NCI-H2029 (cell line): ENCODE measurements around the gene LANCL2.

Experiments used
- DNase-seq: peaks from one replicate; lab custom pipeline; 2025; lab: John Stamatoyannopoulos, UW

LANCL2 gene

DNA sequence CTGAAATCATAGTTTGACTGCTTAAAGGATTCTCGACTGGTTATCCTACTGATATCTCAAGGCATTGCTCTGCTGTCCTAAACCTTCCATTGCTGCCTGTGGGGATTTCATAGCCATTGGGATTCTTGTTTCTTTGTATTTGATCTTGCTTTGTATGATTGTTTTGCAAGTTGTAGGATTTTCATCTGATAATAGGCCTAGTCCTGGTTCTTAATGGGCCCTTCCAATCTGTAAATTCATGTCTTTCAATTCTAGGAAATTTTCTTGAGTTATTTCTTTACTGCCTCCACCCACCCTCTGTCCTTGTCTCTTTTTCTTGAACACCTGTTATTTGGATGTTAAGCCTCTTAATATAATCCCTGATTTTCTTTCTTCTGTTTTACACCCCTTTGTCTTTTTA lies 72.2 kb downstream of the LANCL2 start:
- no peak for DNase-seq

DNA sequence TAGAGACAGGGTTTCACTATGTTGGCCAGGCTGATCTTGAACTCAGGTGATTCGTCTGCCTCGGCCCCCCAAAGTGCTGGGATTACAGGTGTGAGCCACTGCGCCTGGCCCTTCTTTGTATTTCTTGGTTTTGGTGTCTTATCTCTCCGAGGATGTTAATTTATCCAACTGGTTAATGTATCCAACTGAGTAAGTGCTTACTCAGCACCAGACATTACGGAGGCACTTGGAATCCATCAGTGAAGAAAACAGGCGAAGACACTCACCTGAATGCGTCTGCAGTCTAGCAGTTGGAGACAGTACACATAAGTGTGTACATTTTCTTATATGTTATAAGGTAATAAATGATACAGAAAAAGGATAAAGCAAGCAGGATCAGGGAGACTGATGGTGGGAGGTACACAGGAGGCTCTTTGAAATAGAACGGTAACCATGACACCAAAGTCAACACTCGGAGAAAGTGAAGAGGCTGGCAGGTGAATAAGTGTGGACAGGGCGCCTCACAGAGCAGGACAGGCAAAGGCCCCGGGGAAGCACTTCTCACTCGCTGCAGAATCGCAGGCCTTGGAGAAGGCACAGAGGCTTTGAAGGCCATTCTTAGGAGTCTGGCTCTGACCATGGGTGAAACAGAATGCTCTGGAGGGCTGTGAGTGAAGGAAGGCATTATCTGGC lies 73.1 kb downstream of the LANCL2 start:
- DNase-seq = peak; percentile 88

- peak; percentile 93 for DNase-seq
Observed at GRCh38 chr7:55438757-55439525, 73.8 kb downstream of the LANCL2 start.

- peak; percentile 71 for DNase-seq
Observed at GRCh38 chr7:55439627-55440026, 74.5 kb downstream of the LANCL2 start.

GRCh38 chr7:55440040-55440690 lies 75.0 kb downstream of the LANCL2 start:
- no peak for DNase-seq

- no peak for DNase-seq
Observed at GRCh38 chr7:55441002-55441401, 75.9 kb downstream of the LANCL2 start.

DNA sequence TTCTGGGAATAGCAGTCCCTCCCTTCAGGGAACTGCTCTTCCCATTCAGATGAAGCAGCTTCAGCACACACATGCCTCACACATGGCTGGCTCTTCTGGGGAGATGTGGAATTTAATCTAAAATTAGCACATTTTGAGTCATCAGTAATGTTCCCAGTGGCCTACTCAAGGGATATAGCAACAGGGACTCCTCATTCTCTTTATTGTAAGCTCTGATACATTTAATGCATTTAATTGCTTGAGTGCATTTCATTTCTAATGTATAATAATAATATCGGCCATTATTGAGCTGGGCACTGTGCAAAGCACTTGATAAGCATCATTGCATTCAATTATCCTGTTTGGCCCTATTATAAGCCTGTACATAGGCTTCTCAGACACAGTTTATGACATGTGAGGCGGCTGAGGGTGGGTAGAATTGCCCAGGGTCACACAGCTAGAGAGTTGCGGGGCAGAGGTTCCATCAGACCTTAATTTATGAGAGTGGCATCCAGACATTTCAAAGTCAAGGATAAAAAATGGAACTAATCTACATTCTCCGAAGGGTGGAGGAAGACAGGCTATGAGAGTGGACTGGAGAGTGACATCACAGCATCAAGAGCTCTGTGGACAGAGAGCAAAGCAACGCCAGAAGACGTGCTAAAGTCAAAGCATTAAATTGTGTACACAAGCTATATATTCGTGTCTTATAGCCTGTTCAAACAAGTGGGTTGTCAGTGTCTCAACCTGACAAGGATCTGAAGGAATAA lies 76.8 kb downstream of the LANCL2 start:
- DNase-seq = no peak

DNA sequence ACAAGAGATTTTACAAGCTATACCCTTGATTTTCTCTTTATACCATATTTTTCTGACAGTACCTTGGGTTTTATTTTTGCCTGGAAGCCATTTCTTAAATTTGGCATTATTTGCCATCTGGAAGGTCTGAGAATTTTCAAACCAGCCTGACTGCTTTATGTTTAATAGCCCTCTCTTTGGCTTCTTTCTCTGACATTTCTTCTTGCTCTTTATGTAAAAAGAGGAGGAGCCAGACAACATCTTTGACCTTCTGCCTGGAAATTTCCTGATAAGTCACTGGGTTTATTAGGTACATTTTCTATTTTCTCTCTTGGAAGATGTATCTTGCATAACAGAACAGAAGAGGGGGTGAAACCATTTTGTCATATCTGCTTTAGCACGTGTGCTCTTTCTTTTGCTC lies 79.6 kb downstream of the LANCL2 start:
- no peak for DNase-seq

DNA sequence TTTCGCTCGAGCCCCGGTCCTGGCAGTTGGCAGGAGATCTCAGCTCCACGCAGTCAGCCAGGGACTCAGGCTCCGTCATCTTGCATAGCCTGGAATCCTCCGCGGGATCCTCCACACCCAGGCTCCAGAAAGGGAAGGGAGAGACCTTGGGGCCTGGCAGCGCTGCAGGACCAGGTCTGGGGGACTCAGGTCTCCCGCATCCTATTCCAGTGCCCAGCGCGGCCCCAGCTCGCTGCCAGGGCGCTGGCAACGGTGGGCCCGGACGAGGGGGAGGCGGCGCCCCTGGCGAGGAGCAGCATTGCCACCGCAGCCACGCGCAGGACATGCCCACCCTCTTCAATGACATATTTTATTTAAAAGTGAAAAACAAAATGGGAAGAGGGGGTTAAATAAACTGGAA lies 83.4 kb downstream of the LANCL2 start:
- no peak for DNase-seq

DNA sequence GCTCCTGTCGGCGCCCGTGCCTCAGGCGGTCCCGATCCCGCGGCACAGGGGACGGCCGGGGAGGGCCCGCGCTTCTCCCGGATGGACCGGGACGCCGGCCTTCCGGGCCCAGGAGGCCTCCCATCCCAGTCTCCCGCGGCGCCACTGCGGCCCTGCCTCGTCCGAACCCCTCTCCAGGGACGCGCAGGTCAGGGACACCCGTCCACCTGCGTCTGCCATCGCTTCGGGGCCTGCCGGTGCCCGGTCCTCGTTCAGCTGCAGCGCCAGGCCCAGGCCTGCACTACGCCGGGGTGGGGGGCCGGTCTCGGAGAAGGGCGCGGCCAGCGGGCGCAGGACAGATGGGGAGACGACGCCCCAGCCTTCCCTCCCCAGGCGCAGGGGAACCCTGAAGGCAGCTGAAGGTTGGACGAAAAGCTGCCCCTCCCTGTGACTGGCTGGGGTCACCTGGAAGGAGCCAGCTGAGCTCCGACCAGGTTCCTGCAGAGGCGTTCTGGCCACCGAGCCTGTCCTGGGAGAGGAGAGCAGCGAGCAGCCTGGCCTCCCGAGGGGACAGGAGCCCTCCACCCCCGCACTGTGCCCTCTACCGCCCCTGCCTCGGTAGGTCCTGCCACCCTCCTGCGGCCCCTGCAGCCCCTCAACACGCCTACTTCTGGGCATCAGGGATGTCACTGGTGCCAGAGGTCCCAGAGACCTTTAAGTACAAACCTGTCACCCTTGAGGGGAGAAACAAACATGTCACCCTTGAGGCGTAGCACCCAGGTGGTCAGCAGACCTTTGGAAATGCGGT lies 84.3 kb downstream of the LANCL2 start:
- DNase-seq = no peak

DNA sequence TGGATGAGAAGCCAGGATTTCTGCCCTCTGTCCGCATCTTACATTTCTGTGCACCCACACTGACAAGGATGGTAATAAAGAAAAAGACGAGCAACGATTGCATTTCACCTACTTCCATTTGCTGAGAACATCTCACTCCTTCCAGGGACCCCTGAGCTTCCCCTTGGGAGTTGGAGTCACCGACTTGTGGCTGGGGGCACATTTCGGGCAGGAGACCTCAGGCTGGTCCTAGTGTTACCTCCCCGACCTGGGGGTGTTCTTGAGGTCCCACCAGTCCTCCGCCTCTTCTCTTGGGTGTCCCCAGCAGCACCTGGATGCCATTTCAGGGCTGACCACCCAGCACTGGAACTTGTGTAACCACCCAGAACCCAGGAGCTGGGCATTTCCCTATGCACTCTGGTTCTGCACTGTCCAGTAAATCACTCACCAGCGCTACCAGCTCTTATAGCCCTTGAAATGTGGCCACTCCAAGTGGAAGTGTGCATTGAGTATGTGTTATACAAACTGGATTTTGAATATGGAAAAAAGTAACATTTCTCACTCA lies 84.9 kb downstream of the LANCL2 start:
- no peak for DNase-seq

DNA sequence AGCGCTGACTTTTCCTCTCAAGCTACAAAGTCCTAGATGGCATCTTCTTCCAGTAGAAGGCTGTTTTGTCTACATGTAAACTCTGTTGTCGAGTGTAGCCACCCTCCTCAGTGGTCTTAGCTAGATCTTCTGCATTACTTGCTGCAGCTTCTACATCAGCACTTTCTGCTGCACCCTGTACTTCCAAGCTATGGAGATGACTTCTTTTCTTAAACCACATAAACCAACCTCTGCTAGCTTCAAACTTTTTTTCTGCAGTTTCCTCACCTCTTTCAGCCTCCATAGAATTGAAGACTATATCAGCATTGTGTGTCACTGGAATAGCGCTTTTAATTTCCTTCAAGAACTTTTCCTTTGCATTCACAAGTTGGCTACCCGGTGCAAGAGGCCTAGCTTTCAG lies 87.8 kb downstream of the LANCL2 start:
- DNase-seq = no peak

DNA sequence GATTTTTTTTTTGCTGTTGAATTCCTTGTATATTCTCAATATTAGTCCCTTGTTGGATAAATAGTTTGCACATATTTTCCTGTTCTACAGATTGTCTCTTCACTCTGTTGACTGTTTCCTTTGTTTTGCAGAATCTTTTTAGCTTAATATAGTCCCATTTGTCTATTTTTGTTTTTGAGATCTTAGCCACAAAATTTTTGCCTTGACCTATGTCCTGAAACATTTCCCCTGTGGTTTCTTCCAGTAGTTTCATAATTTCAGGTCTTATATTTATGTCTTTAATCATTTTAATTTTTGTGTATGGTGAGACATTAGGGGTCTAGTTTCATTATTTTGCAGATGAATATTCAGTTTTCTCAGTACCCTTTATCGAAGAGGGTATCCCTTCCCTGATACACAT lies 92.7 kb downstream of the LANCL2 start:
- DNase-seq = no peak

GRCh38 chr7:55458351-55458750 lies 93.2 kb downstream of the LANCL2 start:
- DNase-seq = no peak

DNA sequence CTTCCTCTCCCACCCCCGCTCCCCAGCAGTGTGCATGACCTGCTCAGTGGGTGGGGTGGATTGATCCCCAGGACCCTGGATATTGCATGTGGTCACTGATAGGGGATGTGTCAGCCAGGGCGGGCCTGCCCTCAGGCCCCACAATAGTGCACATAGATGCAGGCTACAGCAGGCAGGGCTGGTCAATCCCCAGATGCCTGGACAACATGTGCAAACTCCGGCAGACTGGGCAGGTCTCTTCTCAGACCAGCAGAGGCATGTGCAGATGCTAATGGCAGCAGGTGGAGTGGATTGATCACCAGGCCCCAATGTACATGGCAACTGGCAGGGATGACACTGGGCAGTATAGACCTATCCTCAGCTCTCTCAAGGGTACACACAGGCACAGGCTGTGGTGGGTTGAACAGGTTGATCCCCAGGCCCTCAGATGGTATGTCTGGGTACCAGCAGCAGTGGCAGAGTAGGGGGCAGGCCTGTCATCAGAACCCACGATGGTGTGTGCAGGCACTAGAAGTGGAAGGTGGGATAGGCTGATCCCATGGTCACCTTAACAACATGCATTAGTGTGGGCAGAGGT lies 98.6 kb downstream of the LANCL2 start:
- no peak for DNase-seq

GRCh38 chr7:55464422-55464821 lies 99.3 kb downstream of the LANCL2 start:
- no peak for DNase-seq

- no peak for DNase-seq
Observed at GRCh38 chr7:55465691-55466090, 100.6 kb downstream of the LANCL2 start.

DNA sequence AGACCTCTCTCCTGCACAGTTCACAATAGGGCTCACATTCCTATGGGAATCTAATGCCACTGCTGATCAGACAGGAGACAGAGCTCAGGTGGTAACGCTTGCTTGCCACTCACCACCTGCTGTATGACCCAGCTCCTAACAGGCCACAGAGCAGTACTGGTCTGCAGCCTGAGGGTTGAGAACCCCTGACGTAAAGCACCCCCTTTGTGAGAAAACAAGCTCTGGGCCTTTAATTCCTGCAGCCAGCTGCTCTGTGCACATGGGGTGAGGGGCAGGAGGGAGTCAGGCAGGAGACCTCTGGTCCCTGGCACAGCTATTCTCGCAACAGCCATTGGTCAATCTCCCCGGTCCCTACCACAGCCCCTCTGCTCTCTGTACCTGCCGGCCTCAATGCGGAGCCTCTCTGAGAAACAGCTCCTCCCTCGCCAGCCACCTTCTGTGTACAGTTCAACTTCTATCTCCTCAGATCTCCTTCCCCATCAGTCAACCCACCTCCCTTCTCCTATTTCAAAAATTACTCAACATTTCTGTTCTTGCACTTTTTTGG lies 102.0 kb downstream of the LANCL2 start:
- DNase-seq = no peak

- DNase-seq = no peak
Observed at GRCh38 chr7:55468495-55468894, 103.4 kb downstream of the LANCL2 start.

DNA sequence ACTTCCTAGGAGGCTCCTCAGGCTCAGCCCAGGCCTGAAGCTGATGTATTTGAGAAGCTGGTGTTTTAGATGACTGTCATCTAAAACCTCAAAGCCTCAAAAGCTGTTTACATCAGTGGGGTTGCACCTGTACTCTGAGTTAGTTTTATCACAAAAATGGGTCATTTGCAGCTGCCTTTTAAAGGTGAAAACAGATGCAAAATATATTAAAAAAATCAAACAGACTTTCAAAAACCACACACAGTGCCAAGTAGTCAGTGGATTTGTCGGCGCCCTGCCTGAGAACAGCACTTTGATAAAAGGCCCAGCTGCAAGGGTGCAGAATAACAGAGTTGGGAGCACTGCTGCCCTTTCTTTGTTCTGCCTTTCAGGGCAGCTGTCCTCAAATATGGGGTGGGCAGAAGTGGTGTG lies 104.1 kb downstream of the LANCL2 start:
- no peak for DNase-seq

DNA sequence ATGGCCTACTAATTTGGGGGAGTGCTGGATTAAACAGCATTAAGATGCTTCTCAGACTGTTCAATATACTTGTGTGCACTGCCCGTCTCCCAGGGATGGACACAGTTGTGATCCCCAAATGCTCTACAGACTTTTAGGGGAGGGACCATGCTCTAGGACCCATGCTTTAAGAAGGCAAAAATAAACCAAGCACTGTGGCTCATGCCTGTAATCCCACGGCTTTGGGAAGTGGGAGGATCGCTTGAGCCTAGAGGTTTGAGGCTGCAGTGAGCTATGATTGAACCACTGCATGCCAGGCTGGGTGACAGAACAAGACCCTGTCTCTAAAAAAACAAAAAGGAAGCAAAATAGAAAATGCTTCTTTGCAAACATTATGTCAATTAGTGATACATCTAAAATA lies 104.6 kb downstream of the LANCL2 start:
- DNase-seq = no peak
